GM12873 (cell line): ENCODE data around the gene TCF4.

ENCODE experiments used
- CTCF ChIP-seq: IDR thresholded peaks from 2 replicates; pipeline ENCODE4 v1.5.1; 2012; ENCODE audit warnings: low read depth, mild to moderate bottlenecking, moderate library complexity, low read length, control low read depth; ENCODE audit not compliant: insufficient read depth; ENCODE audit errors: missing control alignments

TCF4 gene

GRCh38 chr18:55390898-55391297 is 197.1 kb downstream of the TCF4 start:
- TF ChIP-seq CTCF, result no peak

GRCh38 chr18:55387139-55387984 is 200.6 kb downstream of the TCF4 start:
- TF ChIP-seq CTCF, result no peak

- TF ChIP-seq CTCF, result no peak
Observed at GRCh38 chr18:55386545-55386944, 201.4 kb downstream of the TCF4 start.

GRCh38 chr18:55385770-55386169 is 202.2 kb downstream of the TCF4 start:
- no peak for TF ChIP-seq CTCF

GRCh38 chr18:55384551-55385275 is 203.3 kb downstream of the TCF4 start:
- peak; percentile 72 for TF ChIP-seq CTCF

GRCh38 chr18:55384115-55384514 is 203.9 kb downstream of the TCF4 start:
- no peak for TF ChIP-seq CTCF

GRCh38 chr18:55382277-55382805 is 205.7 kb downstream of the TCF4 start:
- TF ChIP-seq CTCF, result no peak
